HFF-Myc (cell line): ENCODE results near the gene ZCCHC17.
A peak's percentile ranks its signal among the peaks of the same experiment; 100 is the strongest.

Experiments used
- DNase-seq: peaks from one replicate; pipeline ENCODE4 v3.0.0-alpha.2; 2011; ENCODE audit warnings: low read depth; ENCODE audit errors: extremely low read depth
- H3K4me3 ChIP-seq: replicated peaks from 2 replicates; pipeline ENCODE4 v1.5.1; 2011; ENCODE audit warnings: low read depth, mild to moderate bottlenecking, control low read depth, low read length
- CTCF ChIP-seq: IDR thresholded peaks from 2 replicates; pipeline ENCODE4 v1.5.1; 2012; ENCODE audit warnings: mild to moderate bottlenecking, low read depth, low read length, control low read depth; ENCODE audit errors: missing control alignments

ZCCHC17 gene

GRCh38 chr1:31368611-31369107 lies 71.8 kb downstream of the ZCCHC17 start:
- no peak overlapping the region for H3K4me3 ChIP-seq
- TF ChIP-seq CTCF, result no peak
- DNase-seq, result no peak

GRCh38 chr1:31370021-31370420 lies 73.2 kb downstream of the ZCCHC17 start:
- no peak for TF ChIP-seq CTCF
- DNase-seq, result no peak
- H3K4me3 ChIP-seq, result no peak overlapping the region

- no peak for DNase-seq
- no peak overlapping the region for H3K4me3 ChIP-seq
- no peak for TF ChIP-seq CTCF
Observed at GRCh38 chr1:31370565-31370964, 73.7 kb downstream of the ZCCHC17 start.

- DNase-seq, result no peak
- TF ChIP-seq CTCF, result no peak
- H3K4me3 ChIP-seq, result no peak overlapping the region
Observed at GRCh38 chr1:31371121-31371959, 74.5 kb downstream of the ZCCHC17 start.

GRCh38 chr1:31372051-31372450 lies 75.2 kb downstream of the ZCCHC17 start:
- no peak for TF ChIP-seq CTCF
- no peak overlapping the region; the same call in 1 of the 2 replicates for H3K4me3 ChIP-seq
- no peak for DNase-seq

GRCh38 chr1:31372751-31373055 lies 75.9 kb downstream of the ZCCHC17 start:
- no peak for DNase-seq
- TF ChIP-seq CTCF, result no peak
- H3K4me3 ChIP-seq, result peak overlapping the region; percentile 38
